ENCODE results near the gene MAGI3. TPM values are rescaled to one million over a fixed set of nuclear protein-coding genes. Genes with fewer than 3 reads are reported as not detected.
A peak's percentile ranks its signal among the peaks of the same experiment; 100 is the strongest.

Gene MAGI3
- total RNA-seq (2016; rRNA removed; fragmentation: Illumina TruSeq; extraction: Trizol): 11.3 and 11.8 TPM in 2 replicates
- 2.4 and 2.5 TPM in 2 replicates for total RNA-seq (2016; cell fraction: cytosol; rRNA removed; fragmentation: Illumina TruSeq; extraction: Trizol; ENCODE audit: low read depth)
- total RNA-seq (2016; cell fraction: insoluble cytoplasmic fraction; rRNA removed; fragmentation: Illumina TruSeq; extraction: Trizol): 10.8 and 10.9 TPM in 2 replicates
- 5.3 and 5.6 TPM in 2 replicates for total RNA-seq (2016; cell fraction: membrane; rRNA removed; fragmentation: Illumina TruSeq; extraction: Trizol)
- total RNA-seq (2016; cell fraction: nucleus; rRNA removed; fragmentation: Illumina TruSeq; extraction: Trizol): 18.0 and 21.7 TPM in 2 replicates
- polyA plus RNA-seq (2011; rRNA removed): 3.8 and 4.0 TPM in 2 replicates
- 1.9 and 3.0 TPM in 2 replicates for polyA plus RNA-seq (2011; cell fraction: cytosol; rRNA removed)
- polyA plus RNA-seq (2011; cell fraction: nucleus; rRNA removed): 4.6 and 4.7 TPM in 2 replicates
- 6.0 and 6.8 TPM in 2 replicates for polyA plus RNA-seq (2012)
- polyA plus RNA-seq (2016; cell fraction: cytosol; fragmentation: Illumina TruSeq; extraction: Trizol; ENCODE audit: low read depth): 0.72 and 1.0 TPM in 2 replicates
- 8.4 TPM in 2 replicates for polyA plus RNA-seq (2016; cell fraction: insoluble cytoplasmic fraction; fragmentation: Illumina TruSeq; extraction: Trizol; ENCODE audit: low read depth)
- polyA plus RNA-seq (2016; cell fraction: membrane; fragmentation: Illumina TruSeq; extraction: Trizol; ENCODE audit: low read depth): 1.9 and 2.3 TPM in 2 replicates
- 6.9 and 7.8 TPM in 2 replicates for polyA plus RNA-seq (2016; cell fraction: nucleus; fragmentation: Illumina TruSeq; extraction: Trizol; ENCODE audit: insufficient read depth, low read depth)
- 10.8 and 19.5 TPM in 2 replicates for polyA minus RNA-seq (2011; rRNA and poly(A)+ RNA removed; ENCODE audit: low replicate concordance)
- 6.1 and 7.5 TPM in 2 replicates for polyA minus RNA-seq (2011; cell fraction: cytosol; rRNA and poly(A)+ RNA removed)
- 57.9 and 58.3 TPM in 2 replicates for polyA minus RNA-seq (2011; cell fraction: nucleus; rRNA and poly(A)+ RNA removed)
- percentile 72 among the genes with signal in this experiment for Bru-seq, nascent RNA
- percentile 69 among the genes with signal in this experiment for BruChase-seq, experiment 1, labeled RNA remaining after a 6-hour chase
- BruChase-seq, experiment 2, labeled RNA remaining after a 2-hour chase: percentile 68 among the genes with signal in this experiment
- long read RNA-seq, experiment 1: 0 reads
- long read RNA-seq, experiment 2, partial matches to known transcripts: 0 of 11 reads
- long read RNA-seq, experiment 2, other reads (novel, unspliced or antisense): 9 of 11 reads

GRCh38 chr1:113389953-113390834 lies at the start of gene MAGI3:
Gene MAGI3 (plus strand): TSS chr1:113390515. CDS start chr1:113391034, 519 bp downstream.
- no peaks in the 10 kb centered on the region for H3K36me3 ChIP-seq (replicated peaks in 1 of 2; ENCODE audit: control insufficient read depth in 1 of 2, insufficient read depth in 2 of 2, low read length in 2 of 2)
- ChIA-PET POLR2A (interaction anchor here (0.7 to 1.3 kb wide), 8 partner anchors 12 to 173 kb away, joined by 3 to 5 read pairs (median 3); no protein-coding TSS in a partner anchor), CTCF (ENCODE audit: low intra/inter-chr PET ratio, low total read pairs) (interaction anchor here (0.8 kb wide), 1 partner anchor 317 kb away, joined by 3 read pairs; the partner anchor contains the start of gene LRIG2)
- peak within 1 kb of the TSS; percentile 76 to 89 (median 77) for H3K4me3 ChIP-seq (replicated peaks in 1 of 3; ENCODE audit: insufficient read depth in 1 of 3, low read depth in 2 of 3, low read length in 3 of 3)
- no TSS peak for BruUV-seq (replicated peaks)
- peak; percentile 96 for DNase-seq (ENCODE audit: low spot score)
- WGBS (ENCODE audit: low lambda C conversion rate): 1% methylated on average over 24 of the region's 89 CpGs
- peak within 1 kb of the TSS; percentile 84 for H3K9ac ChIP-seq (ENCODE audit: insufficient read depth, low read depth, low read length)
- H3K79me2 ChIP-seq (ENCODE audit: insufficient read depth, low read length): peaks cover 45% of the 10 kb centered on the region
- H3K4me2 ChIP-seq (ENCODE audit: low read depth, low read length): peak within 1 kb of the TSS; percentile 98
- peak within 1 kb of the TSS; percentile 95 for H2AFZ ChIP-seq (ENCODE audit: low read length)
- peak within 1 kb of the TSS; percentile 86 for H3K27ac ChIP-seq (ENCODE audit: extremely low read length, insufficient read depth, low read length)
- H3K27me3 ChIP-seq (ENCODE audit: control insufficient read depth in 1 of 2, insufficient read depth in 2 of 2, low read length in 2 of 2): no peaks in the 10 kb centered on the region; a peak in 1 of 5 replicates
- intact Hi-C loops (cut with micrococcal nuclease; ENCODE audit: unreplicated experiment): loop anchor here (2.0 kb wide), 1 partner anchor 243 kb away; no protein-coding TSS in a partner anchor
- in situ Hi-C loops (cut with HindIII; ENCODE audit: extremely low pct_ligation_motif_present, low pct_unique_long_range_greater_than_20kb): loop anchor here (10.0 kb wide), 1 partner anchor 245 kb away; no protein-coding TSS in a partner anchor
- ATAC-seq: peak; percentile 90
- peaks cover 38% of the 10 kb centered on the region for H3K4me1 ChIP-seq (ENCODE audit: insufficient read depth, low read length)
- FAIRE-seq: peak; percentile 88
- H4K20me1 ChIP-seq (ENCODE audit: insufficient read depth, low read length): peaks cover 5% of the 10 kb centered on the region; the same call in 1 of the 2 replicates
- H3K9me3 ChIP-seq (ENCODE audit: low read length): no peaks in the 10 kb centered on the region
- TF ChIP-seq MYPOP (CRISPR knock-in tag; IDR thresholded peaks at IDR 0.05) (peak; percentile 60; the same call in 1 of the 2 replicates), ZNF777 (CRISPR knock-in tag; IDR thresholded peaks at IDR 0.05) (peak; percentile 16; the same call in 1 of the 2 replicates), GATAD1 (CRISPR knock-in tag; IDR thresholded peaks at IDR 0.05) (peak; percentile 27; the same call in 1 of the 2 replicates), SPEN (CRISPR knock-in tag; IDR thresholded peaks at IDR 0.05; ENCODE audit: low read depth) (peak; percentile 45; the same call in 1 of the 2 replicates), HDAC1 (CRISPR knock-in tag; IDR thresholded peaks at IDR 0.05) (peak; percentile 65), ZNF792 (CRISPR knock-in tag; IDR thresholded peaks at IDR 0.05) (0 out of 2 replicates have a peak, but pooled peaks have one; percentile 42), ZBTB10 (CRISPR knock-in tag; IDR thresholded peaks at IDR 0.05; ENCODE audit: borderline replicate concordance) (no peak), MXD4 (CRISPR knock-in tag; IDR thresholded peaks at IDR 0.05) (0 out of 2 replicates have a peak, but pooled peaks have one; percentile 21), HMG20B (CRISPR knock-in tag; conservative IDR thresholded peaks at IDR 0.05) (no peak)
